Measurements from ENCODE around the gene CDHR2. TPM values are rescaled to one million over a fixed set of nuclear protein-coding genes. Genes with fewer than 3 reads are reported as not detected.
A peak's percentile ranks its signal among the peaks of the same experiment; 100 is the strongest.
"Not testable (repeated sequence)": the region's sequence is repeated elsewhere in the genome, so short reads cannot be mapped to it uniquely, and the experiment has no call there.

Gene CDHR2
- total and polyA plus RNA-seq, 2 donors: not detected

GRCh38 chr5:176595386-176595943 lies 46.3 kb downstream of the CDHR2 start:
- WGBS: 77% methylated on average over 11 of the region's 11 CpGs
- no peaks in the 10 kb centered on the region for H3K4me1 ChIP-seq (ENCODE audit: insufficient read depth)
- no peak overlapping the region for H3K27ac ChIP-seq (ENCODE audit: low read depth)
- DNase-seq (ENCODE audit: extremely low spot score): no peak
- no peaks in the 10 kb centered on the region for H3K36me3 ChIP-seq (ENCODE audit: insufficient read depth)
- no peak overlapping the region for H3K4me3 ChIP-seq (ENCODE audit: low read depth, low read length)

DNA sequence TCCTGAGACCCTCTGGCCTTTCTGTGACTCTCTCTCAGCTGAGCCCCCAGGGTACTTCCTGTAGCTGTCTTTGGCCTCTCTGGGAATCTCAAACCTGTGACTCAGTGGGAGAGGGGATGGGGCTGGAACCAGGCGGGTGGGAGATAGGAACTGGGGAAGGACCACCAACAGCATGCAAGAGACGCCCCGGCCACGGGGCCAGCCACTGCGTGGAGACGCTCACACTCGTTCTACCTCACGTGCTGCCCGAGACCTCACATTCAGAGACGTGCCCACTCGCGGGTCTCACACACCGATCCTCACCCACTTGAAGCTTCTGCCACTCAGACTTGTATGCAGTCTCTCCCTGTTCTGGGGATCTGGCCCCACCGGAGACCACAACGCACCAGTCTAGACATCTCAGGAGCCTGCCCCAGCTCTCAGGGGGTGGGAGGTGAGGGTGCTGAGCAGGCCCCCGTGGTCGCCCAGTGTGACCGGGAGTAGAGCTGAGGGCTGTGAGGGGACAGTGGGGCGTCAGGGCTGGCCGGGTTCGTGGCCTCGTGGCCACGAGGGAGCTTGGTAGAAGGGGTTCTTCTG lies 47.0 kb downstream of the CDHR2 start:
- Histone ChIP-seq H3K36me3 (ENCODE audit: insufficient read depth) (no peaks in the 10 kb centered on the region), H3K27ac (ENCODE audit: low read depth) (no peak overlapping the region), H3K4me3 (ENCODE audit: low read depth, low read length) (no peak overlapping the region), H3K4me1 (ENCODE audit: insufficient read depth) (no peaks in the 10 kb centered on the region)
- WGBS: 84% methylated on average over 23 of the region's 23 CpGs
- DNase-seq (ENCODE audit: extremely low spot score): no peak

- Histone ChIP-seq H3K27ac (ENCODE audit: low read depth) (no peak overlapping the region), H3K36me3 (ENCODE audit: insufficient read depth) (no peaks in the 10 kb centered on the region), H3K4me3 (ENCODE audit: low read depth, low read length) (peak overlapping the region; percentile 19), H3K4me1 (ENCODE audit: insufficient read depth) (no peaks in the 10 kb centered on the region)
- DNase-seq (ENCODE audit: extremely low spot score): no peak
- 4% methylated on average over 98 of the region's 98 CpGs for WGBS
Observed at GRCh38 chr5:176596689-176597416, 47.7 kb downstream of the CDHR2 start.

- Histone ChIP-seq H3K36me3 (ENCODE audit: insufficient read depth) (no peaks in the 10 kb centered on the region), H3K4me3 (ENCODE audit: low read depth, low read length) (peak overlapping the region; percentile 19), H3K4me1 (ENCODE audit: insufficient read depth) (no peaks in the 10 kb centered on the region), H3K27ac (ENCODE audit: low read depth) (no peak overlapping the region)
- WGBS: 59% methylated on average over 47 of the region's 47 CpGs
- no peak for DNase-seq (ENCODE audit: extremely low spot score)
Observed at GRCh38 chr5:176597417-176598389, 48.6 kb downstream of the CDHR2 start.

DNA sequence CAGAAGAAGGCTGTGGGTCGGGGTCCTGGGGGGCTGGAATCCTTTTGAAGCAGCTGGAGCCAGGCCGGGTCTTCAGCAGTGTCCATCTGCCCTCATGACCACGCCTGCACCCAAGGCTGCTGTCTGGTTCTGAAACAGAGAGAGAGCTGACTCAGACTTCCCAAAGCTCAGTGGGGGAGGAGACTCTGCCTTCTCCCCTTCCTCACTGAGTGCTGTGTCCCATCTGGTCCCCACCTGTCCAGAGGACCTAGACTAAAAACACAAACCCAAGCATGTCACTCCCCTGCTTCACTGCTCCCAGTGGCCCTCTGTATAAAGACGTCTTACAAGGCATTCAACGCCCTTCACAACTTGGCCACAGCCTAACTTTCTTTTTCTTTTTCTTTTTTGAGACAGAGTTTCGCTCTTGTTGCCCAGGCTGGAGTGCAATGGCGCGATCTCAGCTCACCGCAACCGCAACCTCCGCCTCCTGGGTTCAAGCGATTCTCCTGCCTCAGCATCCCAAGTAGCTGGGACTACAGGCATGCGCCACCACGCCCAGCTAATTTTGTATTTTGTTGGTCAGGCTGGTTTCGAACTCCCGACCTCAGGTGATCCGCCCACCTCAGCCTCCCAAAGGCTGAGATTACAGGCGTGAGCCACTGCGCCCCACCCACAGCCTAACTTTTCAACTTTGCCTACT lies 50.7 kb downstream of the CDHR2 start:
- not testable (repeated sequence) for H3K36me3 ChIP-seq (ENCODE audit: insufficient read depth)

DNA sequence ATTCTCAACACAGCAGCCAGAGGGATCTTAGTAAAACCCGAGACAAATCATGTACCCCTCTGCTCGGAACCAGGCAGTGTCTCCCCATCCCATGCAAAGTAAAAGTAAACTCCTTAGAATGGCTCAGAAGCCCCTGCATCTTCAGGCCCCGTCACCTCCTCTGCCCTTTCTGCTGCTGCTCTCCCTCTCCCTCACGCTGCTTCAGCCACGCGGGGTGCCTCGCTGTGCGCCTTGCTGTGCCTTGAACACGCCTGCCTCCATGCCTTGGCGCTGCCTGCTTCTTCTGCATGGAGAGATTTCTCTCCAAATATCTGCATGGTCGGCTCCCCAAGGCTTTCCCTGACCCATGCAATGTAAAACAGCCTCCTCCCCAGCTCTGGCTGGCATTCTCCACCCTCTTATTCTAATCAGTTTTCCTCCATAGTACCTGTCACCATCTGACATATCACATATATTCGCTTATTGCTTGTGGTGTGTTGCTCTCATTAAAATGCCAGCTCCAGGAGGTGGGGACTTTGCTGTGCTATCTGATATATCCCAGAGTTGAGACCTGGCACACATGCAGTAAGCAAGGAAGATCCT lies 52.9 kb downstream of the CDHR2 start:
- H3K4me3 ChIP-seq (ENCODE audit: low read depth, low read length): no peak overlapping the region
- no peak for DNase-seq (ENCODE audit: extremely low spot score)
- 65% methylated on average over 12 of the region's 12 CpGs for whole genome bisulfite sequencing
- no peaks in the 10 kb centered on the region for H3K36me3 ChIP-seq (ENCODE audit: insufficient read depth)
- no peaks in the 10 kb centered on the region for H3K4me1 ChIP-seq (ENCODE audit: insufficient read depth)
- no peak overlapping the region for H3K27ac ChIP-seq (ENCODE audit: low read depth)

More for the DNA sequence above, 50.7 kb downstream of the CDHR2 start:
- H3K27ac ChIP-seq (ENCODE audit: low read depth); H3K4me1 ChIP-seq (ENCODE audit: insufficient read depth); H3K4me3 ChIP-seq (ENCODE audit: low read depth, low read length); DNase-seq (ENCODE audit: extremely low spot score): not testable (repeated sequence)
- WGBS: 88% methylated on average over 19 of the region's 19 CpGs

DNA sequence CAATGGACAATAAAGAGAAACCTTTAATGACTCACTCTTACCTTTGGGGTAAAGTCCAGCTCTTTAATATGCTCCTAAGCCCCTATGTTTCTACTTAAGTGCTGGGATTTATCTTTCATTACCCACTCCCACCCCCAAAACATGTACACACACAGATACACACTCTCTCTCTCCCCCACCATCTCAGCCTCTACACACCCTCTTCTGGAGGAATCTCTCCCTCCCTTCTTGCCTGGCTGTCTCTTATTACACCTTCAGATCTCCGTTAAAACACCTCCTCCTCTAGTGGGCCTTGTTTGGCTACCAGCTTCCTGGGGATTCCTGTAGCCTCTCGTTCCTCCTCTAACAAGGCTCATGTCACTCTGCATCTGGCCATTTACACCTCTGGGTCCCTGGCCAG lies 53.9 kb downstream of the CDHR2 start:
- no peaks in the 10 kb centered on the region for H3K36me3 ChIP-seq (ENCODE audit: insufficient read depth)
- H3K4me3 ChIP-seq (ENCODE audit: low read depth, low read length): no peak overlapping the region
- no peak for DNase-seq (ENCODE audit: extremely low spot score)
- H3K4me1 ChIP-seq (ENCODE audit: insufficient read depth): no peaks in the 10 kb centered on the region
- 12% methylated on average over 2 of the region's 2 CpGs for WGBS
- H3K27ac ChIP-seq (ENCODE audit: low read depth): no peak overlapping the region

DNA sequence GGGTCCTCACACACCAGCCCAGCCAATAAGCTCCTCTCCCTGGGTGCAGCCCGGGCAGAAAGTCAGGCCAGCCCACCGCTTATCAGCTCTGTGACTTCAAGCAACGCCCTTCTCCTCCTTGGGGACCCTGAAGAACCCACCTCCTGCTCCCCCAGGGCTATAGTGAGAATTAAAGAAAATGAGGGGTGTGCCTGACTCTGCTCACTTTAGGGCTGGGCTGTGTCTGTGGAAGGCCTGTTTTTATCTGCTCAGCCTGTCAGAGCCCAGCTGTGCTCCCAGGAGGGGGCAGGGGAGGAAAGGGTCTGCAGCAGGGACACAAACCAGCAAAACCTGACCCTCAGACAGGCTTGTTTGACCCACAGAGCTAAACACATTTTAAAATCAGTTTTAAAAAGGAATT lies 56.9 kb downstream of the CDHR2 start:
- no peak overlapping the region for H3K27ac ChIP-seq (ENCODE audit: low read depth)
- WGBS: 48% methylated on average over 3 of the region's 3 CpGs
- no peaks in the 10 kb centered on the region for H3K36me3 ChIP-seq (ENCODE audit: insufficient read depth)
- no peak for DNase-seq (ENCODE audit: extremely low spot score)
- peaks cover 3% of the 10 kb centered on the region for H3K4me1 ChIP-seq (ENCODE audit: insufficient read depth)
- H3K4me3 ChIP-seq (ENCODE audit: low read depth, low read length): no peak overlapping the region

GRCh38 chr5:176606875-176607274 lies 57.7 kb downstream of the CDHR2 start:
- no peak for DNase-seq (ENCODE audit: extremely low spot score)
- Histone ChIP-seq H3K4me3 (ENCODE audit: low read depth, low read length) (no peak overlapping the region), H3K27ac (ENCODE audit: low read depth) (no peak overlapping the region), H3K36me3 (ENCODE audit: insufficient read depth) (no peaks in the 10 kb centered on the region), H3K4me1 (ENCODE audit: insufficient read depth) (peaks cover 3% of the 10 kb centered on the region)
- 85% methylated on average over 3 of the region's 3 CpGs for WGBS

DNA sequence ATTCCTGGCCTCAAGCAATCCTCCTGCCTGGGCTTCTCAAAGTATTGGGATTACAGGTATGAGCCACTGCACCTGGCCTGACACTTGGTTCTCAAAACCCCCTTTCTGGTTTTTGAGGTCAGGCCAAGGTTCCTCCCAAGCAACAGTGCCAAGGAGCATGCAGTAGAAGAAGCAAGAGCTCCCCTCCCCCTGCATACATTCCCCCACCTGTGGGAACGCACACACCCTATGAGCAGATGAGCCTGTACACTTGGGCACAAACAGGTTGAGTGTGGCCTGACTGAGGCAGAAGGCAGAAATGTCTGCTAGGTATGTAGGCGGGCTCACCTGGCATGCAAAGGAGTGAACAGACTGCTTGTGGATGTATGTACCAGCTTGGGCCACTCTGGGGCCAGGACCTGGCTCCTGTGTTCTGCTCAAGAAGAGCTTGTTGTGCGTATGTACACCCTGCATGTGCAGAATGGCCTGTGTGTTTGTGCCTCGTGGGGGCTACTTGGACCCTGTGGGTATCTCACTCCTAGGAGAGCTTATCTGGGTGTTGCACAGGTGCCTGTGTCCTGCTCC lies 59.1 kb downstream of the CDHR2 start:
- no peak overlapping the region for H3K27ac ChIP-seq (ENCODE audit: low read depth)
- H3K36me3 ChIP-seq (ENCODE audit: insufficient read depth): no peaks in the 10 kb centered on the region
- H3K4me3 ChIP-seq (ENCODE audit: low read depth, low read length): no peak overlapping the region
- peaks cover 3% of the 10 kb centered on the region for H3K4me1 ChIP-seq (ENCODE audit: insufficient read depth)
- DNase-seq (ENCODE audit: extremely low spot score): no peak
- WGBS: 90% methylated on average over 4 of the region's 4 CpGs

- no peak for DNase-seq (ENCODE audit: extremely low spot score)
- Histone ChIP-seq H3K4me3 (ENCODE audit: low read depth, low read length) (peak overlapping the region; percentile 67), H3K4me1 (ENCODE audit: insufficient read depth) (peaks cover 3% of the 10 kb centered on the region), H3K36me3 (ENCODE audit: insufficient read depth) (no peaks in the 10 kb centered on the region), H3K27ac (ENCODE audit: low read depth) (no peak overlapping the region)
- WGBS: 28% methylated on average over 46 of the region's 46 CpGs
Observed at GRCh38 chr5:176608937-176609723, 60.0 kb downstream of the CDHR2 start.

All from urinary bladder (tissue), 4 donors.